GM19043 (cell line): ENCODE results near the gene PLD4.
"Not testable (repeated sequence)": the region's sequence is repeated elsewhere in the genome, so short reads cannot be mapped to it uniquely, and the experiment has no call there.

Experiments
- ATAC-seq: cut with Tn5 transposase; IDR thresholded peaks from one replicate; pipeline ENCODE4 v1.9.1; 2021; ENCODE audit warnings: low read depth; ENCODE audit not compliant: unreplicated experiment

PLD4 gene

DNA sequence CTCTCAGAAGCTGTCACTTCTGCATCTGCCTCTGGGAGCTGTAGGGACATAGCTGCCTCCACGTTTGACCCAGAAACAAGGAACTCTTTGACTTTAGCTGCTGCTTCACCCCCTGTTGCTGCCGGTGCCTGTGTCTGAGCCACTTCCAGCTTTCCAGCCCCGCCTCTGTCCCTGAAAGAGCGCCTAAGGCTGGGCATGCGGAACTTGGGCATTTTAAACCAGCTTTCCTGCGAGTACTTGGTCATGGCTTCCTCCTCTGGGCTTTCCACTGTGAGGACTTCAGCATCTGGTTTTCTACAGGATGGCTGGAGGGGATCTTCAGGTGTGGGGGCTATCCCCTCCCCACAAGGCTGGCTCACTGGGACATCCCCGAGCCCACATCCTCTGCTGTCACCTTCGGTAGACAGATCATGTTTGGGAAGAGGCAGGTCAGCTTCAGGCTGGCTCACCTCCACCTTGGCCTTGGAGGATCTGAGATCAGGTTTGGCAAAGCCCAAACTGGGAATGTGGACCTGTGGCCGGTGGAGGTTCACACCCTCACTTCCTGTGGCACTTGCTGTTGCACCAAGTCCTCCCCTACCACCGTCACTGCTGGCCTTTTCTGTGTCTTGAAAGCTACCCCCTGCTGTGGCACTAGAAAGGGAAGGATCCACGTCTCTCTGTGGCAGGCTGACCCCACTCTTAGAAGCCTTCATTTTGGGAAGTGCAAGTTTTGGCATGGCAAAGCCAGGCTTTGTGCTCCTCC, 15.2 kb downstream of the PLD4 start:
- ATAC-seq = no peak

GRCh38 chr14:104940526-104941150, 16.0 kb downstream of the PLD4 start:
- ATAC-seq = no peak

GRCh38 chr14:104941508-104942365, 17.1 kb downstream of the PLD4 start:
- ATAC-seq = no peak

- ATAC-seq = no peak
These were observed 17.9 kb downstream of the PLD4 start for GRCh38 chr14:104942586-104942985.

- ATAC-seq = not testable (repeated sequence)
These were observed 18.7 kb downstream of the PLD4 start for GRCh38 chr14:104943216-104944015.

- not testable (repeated sequence) for ATAC-seq
These were observed 19.3 kb downstream of the PLD4 start for GRCh38 chr14:104944016-104944308.

DNA sequence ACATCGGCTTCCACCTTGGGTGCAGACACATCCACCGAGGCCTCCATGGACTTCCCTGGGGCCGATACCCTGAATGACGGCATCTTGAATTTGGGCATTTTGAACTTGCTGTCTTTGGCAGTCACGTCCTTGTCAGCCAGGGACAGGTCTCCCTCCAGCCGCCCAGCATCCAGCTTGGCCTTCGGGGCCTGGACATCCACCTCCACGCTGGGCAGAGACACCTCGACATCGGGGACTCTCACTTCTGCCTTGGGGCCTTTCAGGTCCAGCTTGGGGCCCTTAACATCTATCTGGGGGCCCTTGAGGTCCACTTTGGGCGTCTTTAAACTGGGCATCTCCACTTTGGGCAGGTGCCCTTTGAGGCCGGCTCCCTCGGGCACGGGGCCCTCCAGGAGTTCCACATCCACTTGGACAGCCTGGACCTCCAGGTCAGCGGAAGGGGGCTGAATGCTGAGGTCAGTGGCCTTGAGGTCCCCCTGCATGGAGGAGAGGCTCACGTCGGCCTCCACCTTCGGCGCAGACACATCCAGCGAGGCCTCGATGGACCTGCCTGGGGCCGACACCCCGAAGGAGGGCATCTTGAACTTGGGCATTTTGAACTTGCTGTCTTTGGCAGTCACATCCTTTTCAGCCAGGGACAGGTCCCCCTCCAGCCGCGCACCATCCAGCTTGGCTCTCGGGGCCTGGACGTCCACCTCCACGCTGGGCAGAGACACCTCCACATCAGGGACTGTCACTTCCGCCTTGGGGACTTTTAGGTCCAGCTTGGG, 19.9 kb downstream of the PLD4 start:
- not testable (repeated sequence) for ATAC-seq

- ATAC-seq = not testable (repeated sequence)
These were observed 20.6 kb downstream of the PLD4 start for GRCh38 chr14:104945266-104945665.

DNA sequence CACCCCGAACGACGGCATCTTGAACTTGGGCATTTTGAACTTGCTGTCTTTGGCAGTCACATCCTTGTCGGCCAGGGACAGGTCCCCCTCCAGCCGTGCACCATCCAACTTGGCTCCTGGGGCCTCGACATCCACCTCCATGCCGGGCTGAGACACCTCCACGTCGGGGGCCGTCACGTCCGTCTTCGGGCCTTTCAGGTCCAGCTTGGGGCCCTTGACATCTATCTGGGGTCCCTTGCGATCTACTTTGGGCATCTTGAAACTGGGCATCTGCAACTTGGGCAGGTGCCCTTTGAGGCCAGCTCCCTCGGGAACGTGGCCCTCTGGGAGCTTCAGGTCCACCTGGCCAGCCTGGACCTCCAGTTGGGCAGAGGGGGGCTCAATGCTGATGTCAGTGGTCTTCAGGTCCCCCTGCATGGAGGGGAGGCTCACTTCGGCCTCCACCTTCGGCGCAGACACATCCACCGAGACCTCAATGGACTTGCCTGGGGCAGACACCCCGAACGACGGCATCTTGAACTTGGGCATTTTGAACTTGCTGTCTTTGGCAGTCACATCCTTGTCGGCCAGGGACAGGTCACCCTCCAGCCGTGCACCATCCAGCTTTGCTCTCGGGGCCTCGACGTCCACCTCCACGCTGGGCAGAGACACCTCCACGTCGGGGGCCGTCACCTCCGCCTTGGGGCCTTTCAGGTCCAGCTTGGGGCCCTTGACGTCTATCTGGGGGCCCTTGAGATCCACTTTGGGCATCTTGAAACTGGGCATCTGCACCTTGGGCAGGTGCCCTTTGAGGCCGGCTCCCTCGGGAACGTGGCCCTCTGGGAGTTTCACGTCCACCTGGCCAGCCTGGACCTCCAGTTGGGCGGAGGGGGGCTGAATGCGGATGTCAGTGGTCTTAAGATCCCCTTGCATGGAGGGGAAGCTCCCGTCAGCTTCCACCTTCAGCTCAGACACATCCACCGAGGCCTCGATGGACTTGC, 21.6 kb downstream of the PLD4 start:
- not testable (repeated sequence) for ATAC-seq

DNA sequence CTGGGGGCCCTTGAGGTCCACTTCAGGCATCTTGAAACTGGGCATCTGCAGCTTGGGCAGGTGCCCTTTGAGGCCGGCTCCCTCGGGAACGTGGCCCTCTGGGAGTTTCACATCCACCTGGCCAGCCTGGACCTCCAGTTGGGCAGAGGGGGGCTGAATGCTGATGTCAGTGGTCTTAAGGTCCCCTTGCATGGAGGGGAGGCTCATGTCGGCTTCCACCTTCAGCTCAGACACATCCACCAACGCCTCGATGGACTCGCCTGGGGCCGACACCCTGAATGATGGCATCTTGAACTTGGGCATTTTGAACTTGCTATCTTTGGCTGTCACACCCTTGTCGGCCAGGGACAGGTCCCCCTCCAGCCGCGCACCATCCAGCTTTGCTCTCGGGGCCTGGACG, 22.5 kb downstream of the PLD4 start:
- not testable (repeated sequence) for ATAC-seq

- ATAC-seq = not testable (repeated sequence)
These were observed 23.4 kb downstream of the PLD4 start for GRCh38 chr14:104947881-104948735.

DNA sequence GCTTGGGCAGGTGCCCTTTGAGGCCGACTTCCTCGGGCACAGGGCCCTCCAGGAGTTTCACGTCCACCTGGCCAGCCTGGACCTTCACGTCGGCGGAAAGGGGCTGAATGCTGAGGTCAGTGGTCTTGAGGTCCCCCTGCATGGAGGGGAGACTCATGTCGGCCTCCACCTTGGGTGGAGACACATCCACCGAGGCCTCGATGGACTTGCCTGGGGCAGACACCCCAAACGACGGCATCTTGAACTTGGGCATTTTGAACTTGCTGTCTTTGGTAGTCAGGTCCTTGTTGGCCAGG, 24.0 kb downstream of the PLD4 start:
- no peak for ATAC-seq

- ATAC-seq = not testable (repeated sequence)
These were observed 24.8 kb downstream of the PLD4 start for GRCh38 chr14:104949406-104949955.

DNA sequence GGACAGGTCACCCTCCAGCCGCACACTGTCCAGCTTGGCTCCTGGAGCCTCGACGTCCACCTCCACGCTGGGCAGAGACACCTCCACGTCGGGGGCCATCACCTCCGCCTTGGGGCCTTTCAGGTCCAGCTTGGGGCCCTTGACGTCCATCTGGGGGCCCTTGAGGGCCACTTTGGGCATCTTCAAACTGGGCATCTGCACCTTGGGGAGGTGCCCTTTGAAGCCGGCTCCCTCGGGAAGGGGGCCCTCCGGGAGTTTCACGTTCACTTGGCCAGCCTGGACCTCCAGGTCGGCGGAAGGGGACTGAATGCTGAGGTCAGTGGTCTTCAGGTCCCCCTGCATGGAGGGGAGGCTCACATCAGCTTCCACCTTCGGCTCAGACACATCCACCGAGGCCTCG, 25.3 kb downstream of the PLD4 start:
- ATAC-seq = no peak

GRCh38 chr14:104950701-104951100, 26.0 kb downstream of the PLD4 start:
- not testable (repeated sequence) for ATAC-seq

DNA sequence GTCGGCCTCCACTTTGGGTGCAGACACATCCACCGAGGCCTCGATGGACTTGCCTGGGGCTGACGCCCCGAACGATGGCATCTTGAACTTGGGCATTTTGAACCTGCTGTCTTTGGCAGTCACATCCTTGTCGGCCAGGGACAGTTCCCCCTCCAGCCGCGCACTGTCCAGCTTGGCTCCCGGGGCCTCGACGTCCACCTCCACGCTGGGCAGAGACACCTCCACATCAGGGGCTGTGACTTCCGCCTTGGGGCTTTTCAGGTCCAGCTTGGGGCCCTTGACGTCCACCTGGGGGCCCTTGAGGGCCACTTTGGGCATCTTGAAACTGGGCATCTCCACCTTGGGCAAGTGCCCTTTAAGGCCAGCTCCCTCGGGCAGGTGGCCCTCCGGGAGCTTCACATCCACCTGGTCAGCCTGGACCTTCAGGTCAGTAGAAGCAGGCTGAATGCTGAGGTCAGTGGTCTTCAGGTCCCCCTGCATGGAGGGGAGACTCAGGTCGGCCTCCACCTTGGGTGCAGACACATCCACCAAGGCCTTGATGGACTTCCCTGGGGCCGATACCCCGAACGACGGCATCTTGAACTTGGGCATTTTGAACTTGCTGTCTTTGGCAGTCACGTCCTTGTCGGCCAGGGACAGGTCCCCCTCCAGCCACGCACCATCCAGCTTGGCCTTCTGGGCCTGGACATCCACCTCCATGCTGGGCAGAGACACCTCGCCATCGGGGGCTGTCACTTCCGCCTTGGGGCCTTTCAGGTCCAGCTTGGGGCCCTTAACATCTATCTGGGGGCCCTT, 27.4 kb downstream of the PLD4 start:
- ATAC-seq = not testable (repeated sequence)

- ATAC-seq = no peak
These were observed 28.4 kb downstream of the PLD4 start for GRCh38 chr14:104953097-104953496.
